Measurements from ENCODE around the gene FUNDC2.

FUNDC2 gene

GRCh38 chrX:155023907-155024833, 2.5 kb upstream of the FUNDC2 start:
- DNase-seq (ENCODE audit: low spot score), result no peak
- TF ChIP-seq, protein P1, sequence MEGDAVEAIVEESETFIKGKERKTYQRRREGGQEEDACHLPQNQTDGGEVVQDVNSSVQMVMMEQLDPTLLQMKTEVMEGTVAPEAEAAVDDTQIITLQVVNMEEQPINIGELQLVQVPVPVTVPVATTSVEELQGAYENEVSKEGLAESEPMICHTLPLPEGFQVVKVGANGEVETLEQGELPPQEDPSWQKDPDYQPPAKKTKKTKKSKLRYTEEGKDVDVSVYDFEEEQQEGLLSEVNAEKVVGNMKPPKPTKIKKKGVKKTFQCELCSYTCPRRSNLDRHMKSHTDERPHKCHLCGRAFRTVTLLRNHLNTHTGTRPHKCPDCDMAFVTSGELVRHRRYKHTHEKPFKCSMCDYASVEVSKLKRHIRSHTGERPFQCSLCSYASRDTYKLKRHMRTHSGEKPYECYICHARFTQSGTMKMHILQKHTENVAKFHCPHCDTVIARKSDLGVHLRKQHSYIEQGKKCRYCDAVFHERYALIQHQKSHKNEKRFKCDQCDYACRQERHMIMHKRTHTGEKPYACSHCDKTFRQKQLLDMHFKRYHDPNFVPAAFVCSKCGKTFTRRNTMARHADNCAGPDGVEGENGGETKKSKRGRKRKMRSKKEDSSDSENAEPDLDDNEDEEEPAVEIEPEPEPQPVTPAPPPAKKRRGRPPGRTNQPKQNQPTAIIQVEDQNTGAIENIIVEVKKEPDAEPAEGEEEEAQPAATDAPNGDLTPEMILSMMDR (IDR thresholded peaks at IDR 0.05; ENCODE audit: extremely low read depth, insufficient read depth, missing control alignments), result no peak
- in situ Hi-C loops (cut with MboI; ENCODE audit: low pct_unique_long_range_greater_than_20kb, low sequenced_read_pairs, unreplicated experiment), result no loop called here

- TF ChIP-seq, protein P1 (IDR thresholded peaks at IDR 0.05; ENCODE audit: extremely low read depth, insufficient read depth, missing control alignments), result no peak
- DNase-seq (ENCODE audit: low spot score), result no peak
- in situ Hi-C loops (cut with MboI; ENCODE audit: low pct_unique_long_range_greater_than_20kb, low sequenced_read_pairs, unreplicated experiment), result no loop called here
These were observed 271 bp upstream of the FUNDC2 start for GRCh38 chrX:155026420-155026726.

DNA sequence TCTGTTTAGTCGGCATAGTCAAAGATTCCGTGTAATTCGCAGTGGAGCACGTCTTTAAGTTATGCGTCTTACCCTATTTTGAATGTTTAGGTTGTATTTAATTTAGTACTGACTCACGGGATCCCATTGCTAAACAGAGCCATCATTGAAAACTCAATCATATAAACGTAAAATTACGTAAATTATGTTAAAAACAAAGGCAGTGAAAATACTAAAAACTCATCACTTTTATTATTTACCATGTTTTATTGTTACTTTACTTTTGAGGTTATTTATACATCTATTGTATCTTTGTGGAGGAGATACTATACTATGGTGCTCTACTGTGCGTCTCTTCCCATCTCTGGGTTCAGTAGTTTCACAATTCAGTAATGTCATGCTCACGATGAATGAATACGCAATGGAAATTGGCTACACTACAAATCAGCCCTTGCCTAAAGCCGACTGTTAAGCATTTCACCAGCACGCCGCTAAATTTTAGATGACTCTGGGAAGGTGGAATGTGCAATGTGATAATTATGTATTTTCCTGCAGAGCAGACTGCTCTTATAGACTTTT, 944 bp downstream of the FUNDC2 start:
- TF ChIP-seq, protein P1 (IDR thresholded peaks at IDR 0.05; ENCODE audit: extremely low read depth, insufficient read depth, missing control alignments), result no peak
- in situ Hi-C loops (cut with MboI; ENCODE audit: low pct_unique_long_range_greater_than_20kb, low sequenced_read_pairs, unreplicated experiment), result no loop called here
- DNase-seq (ENCODE audit: low spot score), result no peak

DNA sequence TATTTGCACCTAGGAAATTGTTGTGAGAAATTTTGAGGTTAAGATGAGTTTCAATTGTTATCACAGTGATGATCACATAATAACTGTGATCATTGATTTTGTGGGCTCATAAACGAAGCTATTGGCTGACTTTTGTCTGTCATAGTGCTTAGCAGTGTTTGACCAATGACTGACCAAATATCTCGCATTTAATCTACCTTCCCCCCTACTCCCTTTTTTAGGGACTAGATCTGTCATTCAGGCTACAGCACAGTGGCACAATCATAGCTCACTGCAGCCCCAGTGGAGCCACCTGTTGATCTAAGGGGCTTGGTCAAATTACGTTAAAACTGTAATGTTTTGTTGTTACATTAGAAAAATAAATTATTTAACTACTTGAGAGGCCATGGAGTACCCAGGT, 1.5 kb downstream of the FUNDC2 start:
- DNase-seq (ENCODE audit: low spot score), result no peak
- TF ChIP-seq, protein P1 (IDR thresholded peaks at IDR 0.05; ENCODE audit: extremely low read depth, insufficient read depth, missing control alignments), result peak; percentile 15
- in situ Hi-C loops (cut with MboI; ENCODE audit: low pct_unique_long_range_greater_than_20kb, low sequenced_read_pairs, unreplicated experiment), result no loop called here

- DNase-seq (ENCODE audit: low spot score), result no peak
- TF ChIP-seq, protein P1 (IDR thresholded peaks at IDR 0.05; ENCODE audit: extremely low read depth, insufficient read depth, missing control alignments), result no peak
- in situ Hi-C loops (cut with MboI; ENCODE audit: low pct_unique_long_range_greater_than_20kb, low sequenced_read_pairs, unreplicated experiment), result no loop called here
These were observed 2.2 kb downstream of the FUNDC2 start for GRCh38 chrX:155028877-155029291.

DNA sequence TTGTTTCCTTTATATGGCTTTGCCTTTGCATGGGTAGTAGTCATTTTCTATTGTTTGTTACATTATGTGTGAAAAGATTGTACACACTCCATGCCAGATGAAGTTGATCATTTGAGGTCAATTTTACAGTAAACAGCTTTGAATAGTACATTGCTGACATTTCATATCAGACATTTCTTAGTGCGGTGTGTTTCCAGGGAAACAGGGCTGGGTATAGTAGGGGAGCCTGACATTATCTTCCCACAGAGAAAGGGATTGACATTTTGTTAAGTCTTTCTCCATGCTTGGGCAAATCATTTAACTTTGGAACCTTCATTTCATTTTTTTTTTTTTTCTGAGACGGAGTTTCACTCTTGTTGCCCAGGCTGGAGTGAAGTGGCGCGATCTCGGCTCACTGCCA, 5.0 kb downstream of the FUNDC2 start:
- DNase-seq (ENCODE audit: low spot score), result no peak
- in situ Hi-C loops (cut with MboI; ENCODE audit: low pct_unique_long_range_greater_than_20kb, low sequenced_read_pairs, unreplicated experiment), result no loop called here
- TF ChIP-seq, protein P1 (IDR thresholded peaks at IDR 0.05; ENCODE audit: extremely low read depth, insufficient read depth, missing control alignments), result no peak
